C4-2B (cell line): ENCODE results near the gene SLIT3.

Experiments
- ZFX ChIP-seq: fragments of 450-650 bp; IDR thresholded peaks from 2 replicates; pipeline ENCODE4 v1.6.1; 2017
- TF ChIP-seq, protein P1 (sequence below): fragments of 450-650 bp; conservative IDR thresholded peaks from 2 replicates; pipeline ENCODE4 v1.5.1; 2017; ENCODE audit warnings: mild to moderate bottlenecking

DNA sequence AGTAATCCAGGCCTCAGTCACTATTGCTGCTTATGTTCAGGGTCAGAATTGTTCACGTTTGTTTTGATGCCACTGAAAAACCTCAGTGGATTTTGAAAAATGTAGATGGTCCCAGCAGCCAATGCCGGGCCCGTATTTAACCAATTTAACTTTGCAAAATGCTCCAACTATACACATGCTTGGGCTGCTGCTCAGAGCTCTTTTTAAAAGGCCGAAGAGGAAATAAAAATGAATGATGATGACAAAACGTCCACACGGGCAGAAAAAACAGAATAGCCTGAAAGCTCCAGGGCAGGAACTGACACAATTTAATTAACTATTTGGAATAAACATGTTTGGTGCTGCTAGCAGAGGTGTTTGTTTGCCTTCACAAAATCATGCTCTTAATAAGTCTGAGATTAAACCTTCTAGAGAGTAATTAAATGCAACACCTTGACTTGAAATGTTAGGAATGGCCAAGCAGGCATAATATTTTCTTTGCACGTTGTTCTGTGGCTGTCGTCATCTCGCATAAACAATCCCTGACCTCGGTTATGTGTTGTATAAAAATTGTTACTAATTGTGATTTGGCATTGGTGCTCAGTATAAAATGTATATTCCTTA, 152.7 kb downstream of the SLIT3 start:
- TF ChIP-seq, protein P1, sequence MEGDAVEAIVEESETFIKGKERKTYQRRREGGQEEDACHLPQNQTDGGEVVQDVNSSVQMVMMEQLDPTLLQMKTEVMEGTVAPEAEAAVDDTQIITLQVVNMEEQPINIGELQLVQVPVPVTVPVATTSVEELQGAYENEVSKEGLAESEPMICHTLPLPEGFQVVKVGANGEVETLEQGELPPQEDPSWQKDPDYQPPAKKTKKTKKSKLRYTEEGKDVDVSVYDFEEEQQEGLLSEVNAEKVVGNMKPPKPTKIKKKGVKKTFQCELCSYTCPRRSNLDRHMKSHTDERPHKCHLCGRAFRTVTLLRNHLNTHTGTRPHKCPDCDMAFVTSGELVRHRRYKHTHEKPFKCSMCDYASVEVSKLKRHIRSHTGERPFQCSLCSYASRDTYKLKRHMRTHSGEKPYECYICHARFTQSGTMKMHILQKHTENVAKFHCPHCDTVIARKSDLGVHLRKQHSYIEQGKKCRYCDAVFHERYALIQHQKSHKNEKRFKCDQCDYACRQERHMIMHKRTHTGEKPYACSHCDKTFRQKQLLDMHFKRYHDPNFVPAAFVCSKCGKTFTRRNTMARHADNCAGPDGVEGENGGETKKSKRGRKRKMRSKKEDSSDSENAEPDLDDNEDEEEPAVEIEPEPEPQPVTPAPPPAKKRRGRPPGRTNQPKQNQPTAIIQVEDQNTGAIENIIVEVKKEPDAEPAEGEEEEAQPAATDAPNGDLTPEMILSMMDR: no peak
- no peak for TF ChIP-seq ZFX
